ENCODE measurements around the gene PTAR1. TPM values are rescaled to one million over a fixed set of nuclear protein-coding genes. Genes with fewer than 3 reads are reported as not detected.

The PTAR1 gene
- total RNA-seq, 1 donor from 2014 or later: 56.5 TPM

DNA sequence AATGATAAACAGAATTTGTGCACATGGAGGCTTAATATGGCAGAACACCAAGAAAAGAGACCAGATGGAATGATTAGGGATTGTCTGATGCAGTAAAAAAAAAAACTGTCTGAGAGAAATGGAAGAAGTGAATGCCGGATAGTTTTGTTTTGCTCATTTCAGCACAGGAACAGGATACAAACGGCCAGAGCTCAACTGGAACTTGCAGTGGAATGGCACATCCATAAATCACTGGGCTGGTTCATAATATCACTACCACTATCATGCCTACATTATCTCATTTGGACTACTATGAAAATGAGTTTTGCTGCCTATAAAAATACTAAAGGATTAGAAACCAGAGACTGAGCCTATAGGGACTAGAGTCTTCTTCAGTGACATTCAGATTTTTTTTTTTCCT is 9.7 kb downstream of the PTAR1 start:
- no peaks in the 10 kb centered on the region for H3K27me3 Mint-ChIP-seq (ENCODE audit: low read depth)
- H3K4me3 Mint-ChIP-seq: no peak overlapping the region
- H3K36me3 Mint-ChIP-seq (ENCODE audit: low read depth): peaks cover 7% of the 10 kb centered on the region
- no peaks in the 10 kb centered on the region for H3K9me3 Mint-ChIP-seq
- DNase-seq (ENCODE audit: low read depth, low spot score): no peak
- H3K27ac Mint-ChIP-seq (ENCODE audit: unreplicated experiment): no peak overlapping the region
- H3K4me1 Mint-ChIP-seq: peaks cover 74% of the 10 kb centered on the region
- TF ChIP-seq, protein P1, sequence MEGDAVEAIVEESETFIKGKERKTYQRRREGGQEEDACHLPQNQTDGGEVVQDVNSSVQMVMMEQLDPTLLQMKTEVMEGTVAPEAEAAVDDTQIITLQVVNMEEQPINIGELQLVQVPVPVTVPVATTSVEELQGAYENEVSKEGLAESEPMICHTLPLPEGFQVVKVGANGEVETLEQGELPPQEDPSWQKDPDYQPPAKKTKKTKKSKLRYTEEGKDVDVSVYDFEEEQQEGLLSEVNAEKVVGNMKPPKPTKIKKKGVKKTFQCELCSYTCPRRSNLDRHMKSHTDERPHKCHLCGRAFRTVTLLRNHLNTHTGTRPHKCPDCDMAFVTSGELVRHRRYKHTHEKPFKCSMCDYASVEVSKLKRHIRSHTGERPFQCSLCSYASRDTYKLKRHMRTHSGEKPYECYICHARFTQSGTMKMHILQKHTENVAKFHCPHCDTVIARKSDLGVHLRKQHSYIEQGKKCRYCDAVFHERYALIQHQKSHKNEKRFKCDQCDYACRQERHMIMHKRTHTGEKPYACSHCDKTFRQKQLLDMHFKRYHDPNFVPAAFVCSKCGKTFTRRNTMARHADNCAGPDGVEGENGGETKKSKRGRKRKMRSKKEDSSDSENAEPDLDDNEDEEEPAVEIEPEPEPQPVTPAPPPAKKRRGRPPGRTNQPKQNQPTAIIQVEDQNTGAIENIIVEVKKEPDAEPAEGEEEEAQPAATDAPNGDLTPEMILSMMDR (conservative IDR thresholded peaks at IDR 0.05): no peak

DNA sequence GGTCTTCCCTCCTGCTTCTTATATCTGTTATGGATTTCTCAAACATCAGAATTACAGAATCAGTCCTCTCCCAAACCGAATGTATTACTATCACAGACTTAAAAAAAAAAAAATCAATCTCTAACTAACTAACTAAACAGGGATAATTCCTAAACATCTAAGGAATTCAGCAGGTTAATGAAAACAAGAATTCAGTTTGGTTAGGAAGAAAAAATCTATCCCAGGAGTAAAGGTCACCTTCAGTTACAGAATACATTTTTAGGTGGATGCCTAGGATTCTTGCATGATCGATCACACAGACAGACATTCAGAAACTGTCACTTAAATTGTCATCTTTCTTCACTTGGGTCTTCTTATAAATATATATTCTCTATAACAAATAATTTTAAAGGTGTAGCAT is 11.5 kb downstream of the PTAR1 start:
- Mint-ChIP-seq H3K27ac (ENCODE audit: unreplicated experiment) (no peak overlapping the region), H3K36me3 (ENCODE audit: low read depth) (peaks cover 8% of the 10 kb centered on the region), H3K4me3 (no peak overlapping the region), H3K4me1 (peaks cover 64% of the 10 kb centered on the region), H3K27me3 (ENCODE audit: low read depth) (no peaks in the 10 kb centered on the region), H3K9me3 (no peaks in the 10 kb centered on the region)
- TF ChIP-seq, protein P1 (conservative IDR thresholded peaks at IDR 0.05): no peak
- DNase-seq (ENCODE audit: low read depth, low spot score): no peak

DNA sequence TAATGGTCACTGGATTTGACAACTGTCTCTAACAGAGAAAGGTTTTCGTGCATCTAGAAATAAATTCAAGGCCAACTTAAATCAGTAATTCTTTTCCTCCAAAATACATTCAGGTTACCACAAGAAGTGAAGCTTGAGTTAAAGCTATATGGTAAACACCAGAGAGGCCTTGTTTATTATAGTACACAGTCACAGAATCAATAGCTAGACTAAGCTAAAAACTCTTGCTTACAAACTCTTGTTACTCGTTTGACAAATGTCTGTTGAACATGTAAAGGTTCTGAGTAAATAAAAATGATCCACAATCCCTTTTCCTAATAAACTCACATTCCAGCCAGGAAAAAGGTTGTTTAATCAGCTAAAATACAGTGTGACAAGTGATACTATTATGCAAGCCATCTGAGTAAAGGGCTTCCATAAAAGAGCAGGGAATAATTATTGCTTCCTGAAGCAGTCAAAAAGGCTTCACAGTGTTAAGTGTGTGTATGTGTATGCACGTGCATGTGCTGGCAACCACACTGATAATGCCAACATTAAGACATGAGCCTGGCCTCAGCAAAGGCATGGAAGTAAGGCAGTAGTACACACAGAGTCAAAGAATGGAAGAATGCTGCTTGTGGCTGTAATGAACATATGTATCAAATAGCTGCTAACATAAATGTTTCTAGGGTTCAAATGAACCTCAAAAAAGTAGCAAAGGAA is 12.8 kb downstream of the PTAR1 start:
- TF ChIP-seq, protein P1 (conservative IDR thresholded peaks at IDR 0.05): no peak
- Mint-ChIP-seq H3K4me3 (no peak overlapping the region), H3K9me3 (no peaks in the 10 kb centered on the region), H3K36me3 (ENCODE audit: low read depth) (peaks cover 8% of the 10 kb centered on the region), H3K27ac (ENCODE audit: unreplicated experiment) (no peak overlapping the region), H3K27me3 (ENCODE audit: low read depth) (no peaks in the 10 kb centered on the region), H3K4me1 (peaks cover 52% of the 10 kb centered on the region)
- DNase-seq (ENCODE audit: low read depth, low spot score): no peak

DNA sequence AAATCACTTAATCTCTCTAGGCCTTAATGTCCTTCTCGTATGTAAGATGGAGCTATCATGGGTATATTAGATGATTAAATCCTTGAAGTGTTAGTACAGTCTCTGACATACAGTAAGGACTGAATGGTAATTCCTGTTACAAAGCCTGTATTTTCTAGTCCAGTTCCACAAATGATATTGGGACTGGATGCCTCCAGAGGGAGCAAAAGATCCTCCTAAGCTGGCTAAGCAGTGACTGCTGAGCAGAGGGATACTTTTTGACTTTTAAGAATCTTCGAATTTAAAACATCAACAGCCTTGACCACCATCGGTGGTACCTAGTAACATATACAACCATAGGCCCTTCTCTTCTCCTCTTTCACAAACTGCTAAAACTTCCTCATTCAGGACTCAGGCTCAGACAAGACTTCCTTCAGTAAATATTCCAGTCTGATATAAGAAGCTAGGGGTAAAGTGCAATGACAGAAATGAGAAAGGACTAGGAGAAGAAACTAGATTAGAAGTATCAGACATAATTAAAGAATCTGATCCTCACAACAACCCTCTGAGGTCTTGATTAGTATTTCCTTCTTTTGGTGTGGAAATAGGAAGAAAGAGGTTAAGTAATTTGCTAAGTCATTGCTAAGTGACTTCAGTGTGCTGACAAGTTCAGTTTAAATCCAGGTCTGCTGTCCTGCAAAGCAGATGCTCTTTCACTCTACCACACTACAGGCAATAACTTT is 13.9 kb downstream of the PTAR1 start:
- Mint-ChIP-seq H3K4me3 (no peak overlapping the region), H3K9me3 (no peaks in the 10 kb centered on the region), H3K36me3 (ENCODE audit: low read depth) (peaks cover 8% of the 10 kb centered on the region), H3K27ac (ENCODE audit: unreplicated experiment) (peak overlapping the region; percentile 53), H3K27me3 (ENCODE audit: low read depth) (no peaks in the 10 kb centered on the region), H3K4me1 (peaks cover 42% of the 10 kb centered on the region)
- DNase-seq (ENCODE audit: low read depth, low spot score): no peak
- TF ChIP-seq, protein P1 (conservative IDR thresholded peaks at IDR 0.05): peak; percentile 33

DNA sequence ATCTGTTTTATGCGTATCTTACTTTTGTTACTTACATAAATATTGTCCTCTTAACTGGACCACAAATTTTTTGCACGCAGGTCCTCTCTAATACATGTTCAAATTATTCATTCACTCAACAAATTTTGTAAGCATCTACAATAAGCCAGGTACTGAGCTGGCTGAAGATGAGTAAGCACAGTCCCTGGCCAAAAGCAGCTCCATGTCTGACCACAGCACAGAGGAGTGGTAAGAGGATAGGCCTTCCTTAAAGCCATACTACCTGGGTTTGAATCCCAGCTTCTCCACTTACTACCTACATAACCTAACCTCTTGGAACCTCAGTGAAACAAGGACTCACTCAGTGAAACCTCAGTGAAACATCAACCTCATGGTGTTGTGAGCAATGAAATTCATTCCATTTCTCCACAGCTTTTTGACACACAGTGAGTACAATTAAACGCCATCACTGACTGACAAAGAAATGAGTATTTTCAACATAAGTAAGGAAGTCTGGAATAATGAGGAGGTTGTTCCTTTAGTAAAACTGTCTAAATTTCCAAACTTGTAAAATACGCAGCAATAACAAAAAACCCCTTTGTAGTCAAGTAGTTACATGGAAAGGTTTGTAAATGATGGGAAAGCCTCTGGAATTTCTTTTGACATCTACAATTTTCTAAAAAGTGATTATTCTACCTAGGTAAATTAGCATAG is 15.0 kb downstream of the PTAR1 start:
- Mint-ChIP-seq H3K9me3 (no peaks in the 10 kb centered on the region), H3K27ac (ENCODE audit: unreplicated experiment) (no peak overlapping the region), H3K4me1 (peaks cover 31% of the 10 kb centered on the region), H3K4me3 (no peak overlapping the region), H3K27me3 (ENCODE audit: low read depth) (no peaks in the 10 kb centered on the region), H3K36me3 (ENCODE audit: low read depth) (peaks cover 8% of the 10 kb centered on the region)
- TF ChIP-seq, protein P1 (conservative IDR thresholded peaks at IDR 0.05): no peak
- no peak for DNase-seq (ENCODE audit: low read depth, low spot score)

Data from neural crest cell (in vitro differentiated cells).